Midbrain (tissue), 1 donor: ENCODE results near the gene RCBTB1.
"Not testable (repeated sequence)": the region's sequence is repeated elsewhere in the genome, so short reads cannot be mapped to it uniquely, and the experiment has no call there.

Experiments used
- DNase-seq: peaks from one replicate; lab custom pipeline; 2025; lab: John Stamatoyannopoulos, UW

Gene RCBTB1

GRCh38 chr13:49585220-49586157 is at the start of gene RCBTB1:
Gene RCBTB1, minus strand, starts transcription at chr13:49585558. Its CDS starts 18,279 bp downstream, at chr13:49567279.
- peak; percentile 75 for DNase-seq

- DNase-seq: no peak
These were observed 48.4 kb upstream of the RCBTB1 start for GRCh38 chr13:49633710-49634109.

GRCh38 chr13:49632156-49632555 is 46.8 kb upstream of the RCBTB1 start:
- no peak for DNase-seq

GRCh38 chr13:49630580-49630979 is 45.2 kb upstream of the RCBTB1 start:
- DNase-seq: no peak

- DNase-seq: no peak
These were observed 44.6 kb upstream of the RCBTB1 start for GRCh38 chr13:49629947-49630346.

GRCh38 chr13:49629196-49629938 is 44.0 kb upstream of the RCBTB1 start:
- no peak for DNase-seq

GRCh38 chr13:49627831-49628652 is 42.7 kb upstream of the RCBTB1 start, which contains the start of gene ARL11:
Gene ARL11, plus strand, starts transcription at chr13:49628507. Its CDS starts 1,941 bp downstream, at chr13:49630448.
- DNase-seq: peak; percentile 14

GRCh38 chr13:49625392-49626079 is 40.2 kb upstream of the RCBTB1 start:
- no peak for DNase-seq

- DNase-seq: no peak
These were observed 38.9 kb upstream of the RCBTB1 start for GRCh38 chr13:49624229-49624628.

- DNase-seq: no peak
These were observed 37.0 kb upstream of the RCBTB1 start for GRCh38 chr13:49622174-49622946.

- no peak for DNase-seq
These were observed 34.8 kb upstream of the RCBTB1 start for GRCh38 chr13:49620170-49620621.

- DNase-seq: no peak
These were observed 31.3 kb upstream of the RCBTB1 start for GRCh38 chr13:49616676-49617065.

GRCh38 chr13:49615836-49616675 is 30.7 kb upstream of the RCBTB1 start:
- DNase-seq: no peak

- not testable (repeated sequence) for DNase-seq
These were observed 26.7 kb upstream of the RCBTB1 start for GRCh38 chr13:49612042-49612441.

GRCh38 chr13:49610176-49610575 is 24.8 kb upstream of the RCBTB1 start:
- no peak for DNase-seq

- DNase-seq: no peak
These were observed 23.4 kb upstream of the RCBTB1 start for GRCh38 chr13:49608651-49609331.

- DNase-seq: no peak
These were observed 22.4 kb upstream of the RCBTB1 start for GRCh38 chr13:49607761-49608160.

- DNase-seq: peak; percentile 92
These were observed 21.6 kb upstream of the RCBTB1 start for GRCh38 chr13:49606747-49607648.
